Mesendoderm (in vitro differentiated cells): ENCODE measurements around the gene RDH8.

Source experiments
- DNase-seq: peaks from one replicate; pipeline ENCODE4 v3.0.0; 2013
- H2AK5ac ChIP-seq: 2 replicates; pipeline ENCODE4 v1.6.1; 2013; ENCODE audit warnings: low read length, inconsistent platforms
- H2BK120ac ChIP-seq: 2 replicates; pipeline ENCODE4 v1.6.1; 2013; ENCODE audit warnings: low read depth, mild to moderate bottlenecking, low read length, moderate library complexity, mixed read lengths
- H2BK15ac ChIP-seq: replicated peaks from 2 replicates; pipeline ENCODE4 v1.6.1; 2013; ENCODE audit warnings: low read depth, mild to moderate bottlenecking, moderate library complexity
- H2BK5ac ChIP-seq: 2 replicates; pipeline ENCODE4 v1.6.1; 2013; ENCODE audit warnings: low read length, inconsistent platforms
- H3K18ac ChIP-seq: 2 replicates; pipeline ENCODE4 v1.6.1; 2013; ENCODE audit warnings: mild to moderate bottlenecking, low read length, mixed read lengths
- H3K23ac ChIP-seq: one replicate; pipeline ENCODE4 v1.6.1; 2013; ENCODE audit warnings: low read length
- H3K27ac ChIP-seq: 2 replicates; pipeline ENCODE4 v1.5.1; 2013; ENCODE audit warnings: low read depth, mild to moderate bottlenecking, inconsistent platforms, low read length, moderate library complexity
- H3K27me3 ChIP-seq: 2 replicates; pipeline ENCODE4 v1.6.1; 2013; ENCODE audit warnings: low read length, control low read depth, mild to moderate bottlenecking, inconsistent platforms; ENCODE audit not compliant: insufficient read depth, poor library complexity
- H3K36me3 ChIP-seq: 2 replicates; pipeline ENCODE4 v1.6.1; 2013; ENCODE audit warnings: low read length, inconsistent platforms; ENCODE audit not compliant: control insufficient read depth, insufficient read depth
- H3K4ac ChIP-seq: one replicate; pipeline ENCODE4 v1.6.1; 2013; ENCODE audit warnings: low read depth, mild to moderate bottlenecking, low read length, moderate library complexity
- H3K4me1 ChIP-seq: 2 replicates; pipeline ENCODE4 v1.6.1; 2013; ENCODE audit warnings: low read depth, low read length, inconsistent platforms; ENCODE audit not compliant: control insufficient read depth
- H3K4me2 ChIP-seq: 2 replicates; pipeline ENCODE4 v1.6.1; 2013; ENCODE audit warnings: low read length
- H3K4me3 ChIP-seq: 2 replicates; pipeline ENCODE4 v1.5.1; 2013; ENCODE audit warnings: mild to moderate bottlenecking, low read length
- H3K56ac ChIP-seq: one replicate; pipeline ENCODE4 v1.6.1; 2013; ENCODE audit warnings: low read length
- H3K79me1 ChIP-seq: 2 replicates; pipeline ENCODE4 v1.6.1; 2013; ENCODE audit warnings: low read length, inconsistent platforms
- H3K79me2 ChIP-seq: 2 replicates; pipeline ENCODE4 v1.6.1; 2013; ENCODE audit warnings: mild to moderate bottlenecking, low read length; ENCODE audit not compliant: control insufficient read depth, insufficient read depth
- H3K9ac ChIP-seq: 2 replicates; pipeline ENCODE4 v1.6.1; 2013; ENCODE audit warnings: low read length, inconsistent platforms
- H4K5ac ChIP-seq: one replicate; pipeline ENCODE4 v1.6.1; 2013; ENCODE audit warnings: low read length
- H4K8ac ChIP-seq: one replicate; pipeline ENCODE4 v1.6.1; 2013; ENCODE audit warnings: low read depth, mild to moderate bottlenecking, control low read depth, low read length, moderate library complexity
- WGBS: extraction: QIAGEN DNeasy Blood & Tissue Kit; methylation state at CpG from one replicate; pipeline ENCODE4 v1.1.7; 2013; ENCODE audit warnings: low lambda C conversion rate, missing lambda C conversion rate; ENCODE audit not compliant: insufficient coverage; ENCODE audit errors: extremely low coverage; 5-methylcytosine and 5-hydroxymethylcytosine counted together

Gene RDH8

GRCh38 chr19:10010939-10011338, 2.3 kb upstream of the RDH8 start:
- no CpG with 5 or more reads among the region's 9 CpGs for WGBS
- Histone ChIP-seq H3K79me2 (no peaks in the 10 kb centered on the region), H3K4me2 (no peak overlapping the region), H4K5ac (no peak overlapping the region), H3K56ac (no peak overlapping the region), H3K36me3 (no peaks in the 10 kb centered on the region), H3K79me1 (no peaks in the 10 kb centered on the region), H3K27me3 (no peaks in the 10 kb centered on the region), H3K23ac (no peak overlapping the region), H2BK15ac (no peak overlapping the region), H3K18ac (no peak overlapping the region), H3K4me1 (no peaks in the 10 kb centered on the region), H3K9ac (no peak overlapping the region), H3K4ac (no peak overlapping the region), H2BK5ac (no peak overlapping the region), H4K8ac (no peak overlapping the region), H3K4me3 (no peak overlapping the region), H3K27ac (no peak overlapping the region), H2AK5ac (no peak overlapping the region), H2BK120ac (no peak overlapping the region)
- DNase-seq, result no peak

- Histone ChIP-seq H3K56ac (no peak overlapping the region), H3K4ac (no peak overlapping the region), H2BK120ac (no peak overlapping the region), H2AK5ac (no peak overlapping the region), H2BK15ac (no peak overlapping the region), H3K23ac (no peak overlapping the region), H4K5ac (no peak overlapping the region), H3K18ac (no peak overlapping the region), H3K4me3 (no peak overlapping the region), H4K8ac (no peak overlapping the region), H3K9ac (no peak overlapping the region), H3K36me3 (no peaks in the 10 kb centered on the region), H3K27me3 (no peaks in the 10 kb centered on the region), H2BK5ac (no peak overlapping the region), H3K4me2 (no peak overlapping the region), H3K79me1 (no peaks in the 10 kb centered on the region), H3K27ac (no peak overlapping the region), H3K4me1 (no peaks in the 10 kb centered on the region), H3K79me2 (no peaks in the 10 kb centered on the region)
- no CpG with 5 or more reads among the region's 7 CpGs for WGBS
- no peak for DNase-seq
These were observed 1.3 kb upstream of the RDH8 start for GRCh38 chr19:10011974-10012373.

GRCh38 chr19:10013834-10014618, 743 bp downstream of the RDH8 start:
- no peaks in the 10 kb centered on the region for H3K79me2 ChIP-seq
- no peak overlapping the region for H3K4ac ChIP-seq
- H3K4me1 ChIP-seq, result no peaks in the 10 kb centered on the region
- H3K4me3 ChIP-seq, result no peak overlapping the region
- H3K4me2 ChIP-seq, result no peak overlapping the region
- H2AK5ac ChIP-seq, result no peak overlapping the region
- no peak overlapping the region for H3K18ac ChIP-seq
- H3K9ac ChIP-seq, result no peak overlapping the region
- H3K36me3 ChIP-seq, result no peaks in the 10 kb centered on the region
- H4K5ac ChIP-seq, result no peak overlapping the region
- DNase-seq, result no peak
- no peaks in the 10 kb centered on the region for H3K79me1 ChIP-seq
- H2BK5ac ChIP-seq, result no peak overlapping the region
- H2BK15ac ChIP-seq, result no peak overlapping the region
- no peaks in the 10 kb centered on the region for H3K27me3 ChIP-seq
- H3K27ac ChIP-seq, result no peak overlapping the region
- WGBS, result no CpG with 5 or more reads among the region's 6 CpGs
- no peak overlapping the region for H3K56ac ChIP-seq
- no peak overlapping the region for H4K8ac ChIP-seq
- no peak overlapping the region for H2BK120ac ChIP-seq
- no peak overlapping the region for H3K23ac ChIP-seq

GRCh38 chr19:10018263-10018662, 5.0 kb downstream of the RDH8 start:
- no peak overlapping the region for H3K4me3 ChIP-seq
- no peaks in the 10 kb centered on the region for H3K4me1 ChIP-seq
- no peak overlapping the region for H2BK15ac ChIP-seq
- DNase-seq, result no peak
- WGBS, result no CpG with 5 or more reads among the region's 3 CpGs
- H3K4me2 ChIP-seq, result no peak overlapping the region
- no peak overlapping the region for H2BK120ac ChIP-seq
- no peaks in the 10 kb centered on the region for H3K79me1 ChIP-seq
- H4K8ac ChIP-seq, result no peak overlapping the region
- H2AK5ac ChIP-seq, result no peak overlapping the region
- H4K5ac ChIP-seq, result no peak overlapping the region
- no peak overlapping the region for H3K18ac ChIP-seq
- H3K27me3 ChIP-seq, result no peaks in the 10 kb centered on the region
- H3K4ac ChIP-seq, result no peak overlapping the region
- no peaks in the 10 kb centered on the region for H3K36me3 ChIP-seq
- no peaks in the 10 kb centered on the region for H3K79me2 ChIP-seq
- no peak overlapping the region for H3K23ac ChIP-seq
- H3K9ac ChIP-seq, result no peak overlapping the region
- no peak overlapping the region for H2BK5ac ChIP-seq
- no peak overlapping the region for H3K56ac ChIP-seq
- no peak overlapping the region for H3K27ac ChIP-seq

- H2BK5ac ChIP-seq, result no peak overlapping the region
- no peaks in the 10 kb centered on the region for H3K79me2 ChIP-seq
- no peaks in the 10 kb centered on the region for H3K4me1 ChIP-seq
- no peaks in the 10 kb centered on the region for H3K27me3 ChIP-seq
- no peak overlapping the region for H3K4me2 ChIP-seq
- no peaks in the 10 kb centered on the region for H3K36me3 ChIP-seq
- no peak overlapping the region for H2BK15ac ChIP-seq
- H3K4me3 ChIP-seq, result no peak overlapping the region
- no peak for DNase-seq
- H3K18ac ChIP-seq, result no peak overlapping the region
- no peak overlapping the region for H3K4ac ChIP-seq
- H3K23ac ChIP-seq, result no peak overlapping the region
- H3K27ac ChIP-seq, result no peak overlapping the region
- H3K56ac ChIP-seq, result no peak overlapping the region
- H4K5ac ChIP-seq, result no peak overlapping the region
- H2BK120ac ChIP-seq, result no peak overlapping the region
- WGBS, result no CpG with 5 or more reads among the region's 9 CpGs
- no peak overlapping the region for H4K8ac ChIP-seq
- H3K79me1 ChIP-seq, result no peaks in the 10 kb centered on the region
- no peak overlapping the region for H3K9ac ChIP-seq
- H2AK5ac ChIP-seq, result no peak overlapping the region
These were observed 5.5 kb downstream of the RDH8 start for GRCh38 chr19:10018786-10019185.

- H3K4me3 ChIP-seq, result no peak overlapping the region
- no peak for DNase-seq
- H4K8ac ChIP-seq, result no peak overlapping the region
- no peak overlapping the region for H2BK5ac ChIP-seq
- H3K56ac ChIP-seq, result no peak overlapping the region
- H2BK15ac ChIP-seq, result no peak overlapping the region
- no peak overlapping the region for H3K23ac ChIP-seq
- no peaks in the 10 kb centered on the region for H3K79me1 ChIP-seq
- no peaks in the 10 kb centered on the region for H3K27me3 ChIP-seq
- H3K79me2 ChIP-seq, result no peaks in the 10 kb centered on the region
- no peak overlapping the region for H3K4ac ChIP-seq
- no peak overlapping the region for H3K9ac ChIP-seq
- H3K4me1 ChIP-seq, result no peaks in the 10 kb centered on the region
- H3K36me3 ChIP-seq, result no peaks in the 10 kb centered on the region
- no peak overlapping the region for H3K18ac ChIP-seq
- no CpG with 5 or more reads among the region's 5 CpGs for WGBS
- no peak overlapping the region for H2BK120ac ChIP-seq
- no peak overlapping the region for H3K27ac ChIP-seq
- H2AK5ac ChIP-seq, result no peak overlapping the region
- H3K4me2 ChIP-seq, result no peak overlapping the region
- no peak overlapping the region for H4K5ac ChIP-seq
These were observed 6.0 kb downstream of the RDH8 start for GRCh38 chr19:10019246-10019645.
